CD8-positive, alpha-beta memory T cell (primary cell): Measurements from ENCODE around the gene ST7. TPM values are rescaled to one million over a fixed set of nuclear protein-coding genes. Genes with fewer than 3 reads are reported as not detected.
"Not testable (repeated sequence)": the region's sequence is repeated elsewhere in the genome, so short reads cannot be mapped to it uniquely, and the experiment has no call there.

Experiments used
- CTCF ChIA-PET: fragments of 350-600 bp; sonication (Branson Sonifier 250); formaldehyde crosslinking; loops from one replicate; lab custom pipeline; 2021; ENCODE audit warnings: antibody characterized with exemption; lab: Charles Lee
- POLR2A ChIA-PET: fragments of 350-600 bp; sonication (Branson Sonifier 250); formaldehyde crosslinking; loops from one replicate; lab custom pipeline; 2021; ENCODE audit warnings: antibody characterized with exemption; lab: Charles Lee
- DNase-seq, 5 donors: peaks; one replicate each; pipeline versions ENCODE4 v3.0.0 to v3.0.0-alpha.2; 2020 to 2022; ENCODE audit warnings: mixed read lengths in 1 of 5
- H3K27ac ChIP-seq: one replicate; pipeline ENCODE4 v1.7.0; 2013; ENCODE audit warnings: low read depth, mild to moderate bottlenecking, low read length, moderate library complexity
- H3K27me3 ChIP-seq: 2 replicates; pipeline ENCODE4 v1.7.0; 2013; ENCODE audit warnings: low read length, mild to moderate bottlenecking; ENCODE audit not compliant: insufficient read depth, poor library complexity, severe bottlenecking
- H3K36me3 ChIP-seq: 2 replicates; pipeline ENCODE4 v1.7.0; 2013; ENCODE audit warnings: mild to moderate bottlenecking, low read length, moderate library complexity; ENCODE audit not compliant: insufficient read depth
- H3K4me1 ChIP-seq: 2 replicates; pipeline ENCODE4 v1.7.0; 2013; ENCODE audit warnings: mild to moderate bottlenecking, low read length, moderate library complexity; ENCODE audit not compliant: insufficient read depth
- H3K4me3 ChIP-seq: 2 replicates; pipeline ENCODE4 v1.7.0; 2013; ENCODE audit warnings: mild to moderate bottlenecking, low read length
- H3K9me3 ChIP-seq: 2 replicates; pipeline ENCODE4 v1.7.0; 2013; ENCODE audit warnings: mild to moderate bottlenecking, low read length
- H3K27ac Mint-ChIP-seq, 8 donors: one replicate each; pipeline ENCODE4 v1.8.0; 2020 to 2021; ENCODE audit warnings: mixed read lengths in 8 of 8, mild to moderate bottlenecking in 6 of 8, inconsistent platforms in 3 of 8, moderate library complexity in 3 of 8
- H3K27me3 Mint-ChIP-seq, 2 donors: one replicate each; pipeline ENCODE4 v1.8.0; 2020 to 2021; ENCODE audit warnings: mixed read lengths in 2 of 2, mild to moderate bottlenecking in 1 of 2, moderate library complexity in 1 of 2
- H3K36me3 Mint-ChIP-seq, 3 donors: one replicate each; pipeline ENCODE4 v1.8.0; 2020 to 2021; ENCODE audit warnings: mixed read lengths in 3 of 3, inconsistent platforms in 1 of 3, mild to moderate bottlenecking in 1 of 3
- H3K4me1 Mint-ChIP-seq, 3 donors: one replicate each; pipeline ENCODE4 v1.8.0; 2020 to 2021; ENCODE audit warnings: mixed read lengths in 3 of 3, inconsistent platforms in 1 of 3, mild to moderate bottlenecking in 1 of 3
- H3K4me3 Mint-ChIP-seq, 7 donors: one replicate each; pipeline ENCODE4 v1.8.0; 2020 to 2021; ENCODE audit warnings: mixed read lengths in 7 of 7, mild to moderate bottlenecking in 6 of 7, moderate library complexity in 4 of 7, inconsistent platforms in 2 of 7
- H3K9me3 Mint-ChIP-seq, 5 donors: one replicate each; pipeline ENCODE4 v1.8.0; 2020 to 2022; ENCODE audit warnings: mixed read lengths in 5 of 5, mild to moderate bottlenecking in 3 of 5, moderate library complexity in 2 of 5, inconsistent platforms in 1 of 5
- polyA plus RNA-seq: library from polyadenylated mRNA; unstranded; fragments of 300-500 nt; fragmentation: Illumina TruSeq; gene quantifications from one replicate; pipeline ENCODE4 v1.2.3, GENCODE V29; 2021
- total RNA-seq, 2 experiments: library from RNA; stranded (reverse); gene quantifications; one replicate each; pipeline ENCODE4 v1.2.3, GENCODE V29; 2021

ST7 gene
- total and polyA plus RNA-seq, 3 experiments from 2014 or later, result 7.9 to 14.2 (median 12.7) TPM

- Mint-ChIP-seq H3K27me3 (no peaks in the 10 kb centered on the region), H3K4me1 (peaks cover 0 to 3% (median 0%) of the 10 kb centered on the region in 3 donors), H3K27ac (no peak overlapping the region), H3K9me3 (no peaks in the 10 kb centered on the region), H3K36me3 (peaks cover 6 to 21% (median 8%) of the 10 kb centered on the region in 3 donors), H3K4me3 (no peak overlapping the region)
- CTCF ChIA-PET, result no interaction called here
- Histone ChIP-seq H3K27ac (no peak overlapping the region), H3K36me3 (peaks cover 11% of the 10 kb centered on the region), H3K27me3 (no peaks in the 10 kb centered on the region), H3K4me1 (no peaks in the 10 kb centered on the region), H3K9me3 (no peaks in the 10 kb centered on the region), H3K4me3 (no peak overlapping the region)
- DNase-seq, result no peak
- POLR2A ChIA-PET, result no interaction called here
Measured at GRCh38 chr7:116922545-116922944, 30.8 kb upstream of the ST7 start.

GRCh38 chr7:116924741-116925140, 28.6 kb upstream of the ST7 start:
- Histone ChIP-seq H3K4me1 (no peaks in the 10 kb centered on the region), H3K4me3 (no peak overlapping the region), H3K27ac (no peak overlapping the region), H3K27me3 (no peaks in the 10 kb centered on the region), H3K36me3 (no peaks in the 10 kb centered on the region), H3K9me3 (no peaks in the 10 kb centered on the region)
- ChIA-PET POLR2A (no interaction called here), CTCF (interaction anchor here (1.5 kb wide), 1 partner anchor 60 kb away, joined by 3 read pairs; no protein-coding TSS in a partner anchor)
- Mint-ChIP-seq H3K9me3 (no peaks in the 10 kb centered on the region), H3K4me1 (peaks cover 0 to 3% (median 0%) of the 10 kb centered on the region in 3 donors), H3K36me3 (peaks cover 0 to 6% (median 2%) of the 10 kb centered on the region in 3 donors), H3K4me3 (no peak overlapping the region), H3K27me3 (no peaks in the 10 kb centered on the region), H3K27ac (peak overlapping the region in 1 of 8 donors; percentile 23)
- no peak for DNase-seq

- H3K4me1 ChIP-seq, result no peaks in the 10 kb centered on the region
- peaks cover 6 to 9% (median 8%) of the 10 kb centered on the region in 3 donors for H3K4me1 Mint-ChIP-seq
- H3K27ac Mint-ChIP-seq, result no peak overlapping the region
- no peak overlapping the region for H3K27ac ChIP-seq
- H3K27me3 ChIP-seq, result no peaks in the 10 kb centered on the region
- H3K36me3 Mint-ChIP-seq, result no peaks in the 10 kb centered on the region
- CTCF ChIA-PET, result interaction anchor here (0.9 to 5.5 kb wide), 5 partner anchors 36 to 197 kb away, joined by 3 to 50 read pairs (median 4); no protein-coding TSS in a partner anchor
- H3K9me3 ChIP-seq, result no peaks in the 10 kb centered on the region
- POLR2A ChIA-PET, result no interaction called here
- H3K4me3 ChIP-seq, result no peak overlapping the region
- no peaks in the 10 kb centered on the region for H3K36me3 ChIP-seq
- H3K9me3 Mint-ChIP-seq, result no peaks in the 10 kb centered on the region
- H3K27me3 Mint-ChIP-seq, result peaks cover 0 to 3% of the 10 kb centered on the region in 2 donors
- no peak overlapping the region for H3K4me3 Mint-ChIP-seq
- no peak for DNase-seq
Measured at GRCh38 chr7:116929021-116929420, 24.3 kb upstream of the ST7 start.

GRCh38 chr7:116929914-116930913, 23.1 kb upstream of the ST7 start:
- Histone ChIP-seq H3K4me1 (no peaks in the 10 kb centered on the region), H3K4me3 (no peak overlapping the region), H3K36me3 (no peaks in the 10 kb centered on the region), H3K27me3 (no peaks in the 10 kb centered on the region), H3K9me3 (no peaks in the 10 kb centered on the region), H3K27ac (no peak overlapping the region)
- peaks cover 6 to 9% (median 8%) of the 10 kb centered on the region in 3 donors for H3K4me1 Mint-ChIP-seq
- peak; percentile 57 to 85 (median 67) for DNase-seq
- H3K27ac Mint-ChIP-seq, result no peak overlapping the region
- CTCF ChIA-PET, result interaction anchor here (0.8 to 5.5 kb wide), 19 partner anchors 8 to 205 kb away, joined by 3 to 50 read pairs (median 3); no protein-coding TSS in a partner anchor
- peaks cover 2 to 8% of the 10 kb centered on the region in 2 donors for H3K27me3 Mint-ChIP-seq
- H3K4me3 Mint-ChIP-seq, result peak overlapping the region in 1 of 7 donors; percentile 16
- H3K36me3 Mint-ChIP-seq, result no peaks in the 10 kb centered on the region
- POLR2A ChIA-PET, result interaction anchor here (0.8 kb wide), 1 partner anchor 23 kb away, joined by 3 read pairs; the partner anchor contains the start of gene ST7
- no peaks in the 10 kb centered on the region for H3K9me3 Mint-ChIP-seq

- peaks cover 0 to under 1% (median 0%) of the 10 kb centered on the region in 5 donors for H3K9me3 Mint-ChIP-seq
Measured at GRCh38 chr7:116932566-116932965, 20.7 kb upstream of the ST7 start.

GRCh38 chr7:116933465-116933864, 19.8 kb upstream of the ST7 start:
- Mint-ChIP-seq H3K9me3 (peaks cover 0 to 2% (median 0%) of the 10 kb centered on the region in 5 donors), H3K36me3 (no peaks in the 10 kb centered on the region), H3K4me1 (peaks cover 6 to 9% (median 8%) of the 10 kb centered on the region in 3 donors), H3K27ac (no peak overlapping the region), H3K4me3 (no peak overlapping the region), H3K27me3 (peaks cover 4 to 27% of the 10 kb centered on the region in 2 donors)
- Histone ChIP-seq H3K4me3 (no peak overlapping the region), H3K27ac (no peak overlapping the region), H3K9me3 (no peaks in the 10 kb centered on the region), H3K36me3 (no peaks in the 10 kb centered on the region), H3K4me1 (no peaks in the 10 kb centered on the region), H3K27me3 (no peaks in the 10 kb centered on the region)
- no peak for DNase-seq
- ChIA-PET CTCF (interaction anchor here (5.5 kb wide), 1 partner anchor 192 kb away, joined by 50 read pairs; no protein-coding TSS in a partner anchor), POLR2A (no interaction called here)

More at GRCh38 chr7:116932566-116932965, 20.7 kb upstream of the ST7 start:
- no peak overlapping the region for H3K27ac Mint-ChIP-seq
- Histone ChIP-seq H3K4me1 (no peaks in the 10 kb centered on the region), H3K9me3 (no peaks in the 10 kb centered on the region), H3K36me3 (no peaks in the 10 kb centered on the region), H3K27me3 (no peaks in the 10 kb centered on the region), H3K4me3 (no peak overlapping the region), H3K27ac (no peak overlapping the region)
- no peak for DNase-seq
- peaks cover 4 to 21% of the 10 kb centered on the region in 2 donors for H3K27me3 Mint-ChIP-seq
- no peak overlapping the region for H3K4me3 Mint-ChIP-seq
- H3K36me3 Mint-ChIP-seq, result no peaks in the 10 kb centered on the region
- ChIA-PET CTCF (interaction anchor here (0.7 to 5.5 kb wide), 6 partner anchors 22 to 1213 kb away, joined by 3 to 50 read pairs (median 3); no protein-coding TSS in a partner anchor), POLR2A (no interaction called here)
- peaks cover 6 to 9% (median 8%) of the 10 kb centered on the region in 3 donors for H3K4me1 Mint-ChIP-seq

- no peaks in the 10 kb centered on the region for H3K36me3 ChIP-seq
- Mint-ChIP-seq H3K4me3 (no peak overlapping the region), H3K27me3 (peaks cover 4 to 30% of the 10 kb centered on the region in 2 donors), H3K36me3 (no peaks in the 10 kb centered on the region), H3K27ac (no peak overlapping the region), H3K4me1 (peaks cover 6 to 9% (median 8%) of the 10 kb centered on the region in 3 donors), H3K9me3 (peaks cover 0 to 2% (median 0%) of the 10 kb centered on the region in 5 donors)
- H3K27me3 ChIP-seq, result no peaks in the 10 kb centered on the region
- no peak overlapping the region for H3K4me3 ChIP-seq
- POLR2A ChIA-PET, result no interaction called here
- no peaks in the 10 kb centered on the region for H3K9me3 ChIP-seq
- CTCF ChIA-PET, result no interaction called here
- H3K27ac ChIP-seq, result no peak overlapping the region
- no peaks in the 10 kb centered on the region for H3K4me1 ChIP-seq
- DNase-seq, result no peak
Measured at GRCh38 chr7:116934580-116934979, 18.7 kb upstream of the ST7 start.

- POLR2A ChIA-PET, H3K9me3 Mint-ChIP-seq, H3K4me1 Mint-ChIP-seq, CTCF ChIA-PET, H3K27ac Mint-ChIP-seq, DNase-seq, H3K36me3 Mint-ChIP-seq, H3K9me3 ChIP-seq, H3K4me1 ChIP-seq, H3K27me3 ChIP-seq, H3K36me3 ChIP-seq, H3K4me3 Mint-ChIP-seq, H3K4me3 ChIP-seq, H3K27ac ChIP-seq: not testable (repeated sequence)
- H3K27me3 Mint-ChIP-seq, result peaks cover 4 to 27% of the 10 kb centered on the region in 2 donors
Measured at GRCh38 chr7:116936844-116937243, 16.5 kb upstream of the ST7 start.
